Neural progenitor cell (in vitro differentiated cells): ENCODE data around the gene GRIP1.

ENCODE experiments used
- EZH2 ChIP-seq: fragments of 200-600 bp; sonication (generic); IDR thresholded peaks from 2 replicates; pipeline ENCODE4 v1.6.1; 2017; ENCODE audit warnings: antibody characterized with exemption, mild to moderate bottlenecking, moderate library complexity
- TF ChIP-seq, protein P1 (sequence below): fragments of 200-600 bp; sonication (generic); IDR thresholded peaks from 2 replicates; pipeline ENCODE4 v1.5.1; 2017; ENCODE audit warnings: antibody characterized with exemption, mild to moderate bottlenecking

DNA sequence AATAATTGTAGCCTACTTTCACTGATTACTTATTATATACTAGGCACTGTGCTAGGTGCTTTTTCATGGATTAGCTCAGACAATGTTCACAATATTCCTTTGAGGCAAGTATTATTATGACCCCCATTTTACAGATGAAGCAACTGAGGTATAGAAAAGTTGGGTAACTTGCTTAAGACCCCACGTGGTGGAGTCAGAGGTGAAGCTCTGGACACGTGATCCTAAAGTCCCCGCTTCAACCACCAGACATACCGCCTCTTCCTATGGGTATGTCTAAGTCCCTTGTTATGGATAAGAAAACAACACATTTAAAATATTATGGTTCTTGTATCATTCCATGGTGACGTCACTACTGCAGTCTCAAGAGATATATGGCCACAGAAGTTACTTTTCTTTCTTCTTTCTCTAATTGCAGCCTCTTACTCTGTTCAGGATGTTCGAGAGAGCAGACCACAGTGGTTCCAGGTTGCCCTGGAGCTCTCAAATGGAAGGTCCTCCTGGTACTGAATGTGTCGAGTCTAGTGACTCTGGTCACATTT lies 218.9 kb downstream of the GRIP1 start:
- TF ChIP-seq, protein P1, sequence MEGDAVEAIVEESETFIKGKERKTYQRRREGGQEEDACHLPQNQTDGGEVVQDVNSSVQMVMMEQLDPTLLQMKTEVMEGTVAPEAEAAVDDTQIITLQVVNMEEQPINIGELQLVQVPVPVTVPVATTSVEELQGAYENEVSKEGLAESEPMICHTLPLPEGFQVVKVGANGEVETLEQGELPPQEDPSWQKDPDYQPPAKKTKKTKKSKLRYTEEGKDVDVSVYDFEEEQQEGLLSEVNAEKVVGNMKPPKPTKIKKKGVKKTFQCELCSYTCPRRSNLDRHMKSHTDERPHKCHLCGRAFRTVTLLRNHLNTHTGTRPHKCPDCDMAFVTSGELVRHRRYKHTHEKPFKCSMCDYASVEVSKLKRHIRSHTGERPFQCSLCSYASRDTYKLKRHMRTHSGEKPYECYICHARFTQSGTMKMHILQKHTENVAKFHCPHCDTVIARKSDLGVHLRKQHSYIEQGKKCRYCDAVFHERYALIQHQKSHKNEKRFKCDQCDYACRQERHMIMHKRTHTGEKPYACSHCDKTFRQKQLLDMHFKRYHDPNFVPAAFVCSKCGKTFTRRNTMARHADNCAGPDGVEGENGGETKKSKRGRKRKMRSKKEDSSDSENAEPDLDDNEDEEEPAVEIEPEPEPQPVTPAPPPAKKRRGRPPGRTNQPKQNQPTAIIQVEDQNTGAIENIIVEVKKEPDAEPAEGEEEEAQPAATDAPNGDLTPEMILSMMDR = no peak
- TF ChIP-seq EZH2 = no peak
